Embryonic facial prominence (tissue), 1 donor: ENCODE results near the gene HMCN1.

Source experiments
- DNase-seq: peaks from one replicate; pipeline ENCODE4 v3.0.0-alpha.2; 2016; ENCODE audit errors: extremely low spot score

Gene HMCN1

DNA sequence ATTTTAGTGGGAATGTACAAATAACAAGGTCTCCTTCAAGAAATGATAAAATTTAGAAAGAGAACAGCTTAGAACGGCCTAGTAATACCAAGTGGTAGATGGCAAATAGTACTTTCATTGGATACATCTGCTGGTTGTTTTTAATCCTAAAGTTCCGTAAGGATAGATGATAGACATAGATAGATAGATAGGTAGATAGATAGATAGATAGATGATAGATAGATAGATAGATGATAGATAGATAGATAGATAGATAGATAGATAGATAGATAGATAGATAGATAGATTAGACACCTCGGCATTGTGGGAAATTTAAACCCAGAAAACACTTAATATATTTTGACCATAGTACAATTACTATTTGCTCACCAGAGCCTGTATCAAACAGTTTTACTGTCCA is 352.4 kb downstream of the HMCN1 start:
- DNase-seq: no peak

DNA sequence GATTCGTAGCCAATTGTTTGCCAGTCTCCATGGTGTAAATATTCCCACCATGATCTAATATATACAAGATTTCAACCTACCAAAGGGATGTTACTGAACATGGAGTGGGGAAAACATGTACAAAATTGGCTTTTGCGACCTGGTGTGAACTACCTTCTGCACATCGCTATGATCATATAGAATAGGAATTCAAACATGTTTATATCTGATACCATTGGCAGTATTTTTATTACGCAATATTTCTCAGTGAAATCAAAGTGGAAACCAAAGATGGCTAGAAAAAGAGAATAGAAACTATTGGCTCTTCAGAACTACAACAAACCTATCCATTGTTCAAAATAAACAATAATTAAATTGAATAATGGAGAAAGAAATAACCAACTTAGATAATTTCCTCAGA is 355.7 kb downstream of the HMCN1 start:
- DNase-seq: no peak

- DNase-seq: no peak
Measured at GRCh38 chr1:186091222-186091720, 357.1 kb downstream of the HMCN1 start.

- no peak for DNase-seq
Measured at GRCh38 chr1:186093437-186093836, 359.2 kb downstream of the HMCN1 start.

GRCh38 chr1:186094172-186094571 is 360.0 kb downstream of the HMCN1 start:
- no peak for DNase-seq

- DNase-seq: no peak
Measured at GRCh38 chr1:186099336-186100104, 365.3 kb downstream of the HMCN1 start.

DNA sequence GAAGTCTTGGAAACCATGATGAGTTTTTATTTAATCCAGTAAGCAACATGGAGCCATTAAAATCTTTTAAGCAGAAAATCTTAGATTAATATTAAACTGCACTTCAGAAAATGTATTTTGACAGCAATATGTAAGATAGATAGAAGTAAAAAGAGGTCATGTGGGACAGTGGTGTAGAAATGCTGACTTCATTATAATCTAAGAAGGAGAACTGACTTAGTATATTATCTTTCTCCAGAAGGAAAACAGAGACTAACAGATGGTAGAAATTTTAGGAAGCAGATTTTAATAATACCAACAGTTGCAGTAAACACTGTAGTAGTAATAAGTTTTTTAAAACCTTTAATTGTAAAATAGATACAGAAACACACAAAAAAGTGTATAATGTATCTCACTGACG is 367.9 kb downstream of the HMCN1 start:
- no peak for DNase-seq

DNA sequence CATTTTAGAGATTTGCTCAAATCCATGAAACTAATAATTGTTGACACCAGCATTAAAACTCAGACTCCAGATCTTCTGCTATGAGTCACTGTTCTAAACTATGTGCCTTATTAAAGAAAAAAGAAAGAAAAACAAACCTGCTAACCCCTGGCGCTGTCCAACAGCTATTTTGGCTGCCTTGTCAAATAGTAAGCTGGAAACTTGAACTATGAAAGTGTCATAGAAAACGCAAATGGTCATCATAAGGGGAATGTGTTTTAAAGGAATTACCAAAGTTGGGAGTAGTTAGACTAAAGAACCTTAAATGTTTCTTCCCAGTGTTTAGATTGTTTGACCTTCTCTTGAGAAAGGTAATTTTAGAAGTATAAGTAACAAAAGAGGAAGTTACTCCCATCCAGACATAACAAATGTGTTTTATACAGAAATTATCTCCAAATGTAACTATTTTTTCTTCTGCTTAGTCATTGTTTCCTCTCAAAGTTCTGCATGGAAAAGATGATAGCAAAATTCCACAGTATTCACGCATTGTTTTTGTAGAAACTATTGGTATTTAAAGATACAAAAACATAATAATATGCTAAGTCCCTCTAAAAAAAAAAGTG is 368.5 kb downstream of the HMCN1 start:
- no peak for DNase-seq

- no peak for DNase-seq
Measured at GRCh38 chr1:186104459-186104858, 370.3 kb downstream of the HMCN1 start.

DNA sequence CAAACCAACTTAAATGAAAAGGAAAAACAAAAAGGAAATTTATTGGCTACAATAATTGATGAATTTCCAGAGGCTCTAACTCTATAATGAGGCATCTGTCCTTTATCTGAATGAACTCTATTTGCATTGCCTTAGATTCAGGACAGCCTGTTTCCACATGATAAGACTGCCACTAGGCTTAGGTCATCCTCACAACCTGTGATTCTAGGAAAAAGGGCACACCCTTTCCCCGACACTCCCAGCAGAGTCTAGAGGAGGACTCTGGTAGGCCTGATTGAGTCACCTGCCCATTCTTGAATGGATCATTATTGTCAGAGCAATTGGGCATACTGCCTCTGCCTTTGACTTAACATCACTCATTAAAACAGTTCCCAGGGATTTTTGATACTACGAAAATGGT is 378.1 kb downstream of the HMCN1 start:
- no peak for DNase-seq

- DNase-seq: peak; percentile 21
Measured at GRCh38 chr1:186113461-186113860, 379.3 kb downstream of the HMCN1 start.

GRCh38 chr1:186118724-186119123 is 384.5 kb downstream of the HMCN1 start:
- DNase-seq: no peak

- DNase-seq: no peak
Measured at GRCh38 chr1:186122837-186123236, 388.6 kb downstream of the HMCN1 start.

DNA sequence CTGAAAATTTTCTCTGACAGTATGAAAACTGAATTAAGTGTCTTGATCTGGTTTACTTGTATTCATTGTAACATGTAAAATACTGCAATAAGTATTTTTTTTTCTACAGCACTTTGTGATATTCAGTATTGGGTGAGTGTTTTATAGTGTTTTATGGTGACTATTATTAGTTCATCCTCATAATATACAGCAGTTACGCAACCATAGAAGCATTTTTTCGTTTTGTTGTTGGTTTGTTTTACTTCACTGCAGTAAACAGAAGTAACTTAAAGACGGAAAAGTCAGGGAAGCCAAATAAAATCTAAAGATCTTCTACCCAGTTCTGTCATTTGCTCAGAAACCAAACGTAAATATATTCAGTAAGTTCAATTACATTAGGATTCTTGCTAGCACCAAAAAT is 390.8 kb downstream of the HMCN1 start:
- no peak for DNase-seq

- DNase-seq: no peak
Measured at GRCh38 chr1:186125511-186125910, 391.3 kb downstream of the HMCN1 start.

DNA sequence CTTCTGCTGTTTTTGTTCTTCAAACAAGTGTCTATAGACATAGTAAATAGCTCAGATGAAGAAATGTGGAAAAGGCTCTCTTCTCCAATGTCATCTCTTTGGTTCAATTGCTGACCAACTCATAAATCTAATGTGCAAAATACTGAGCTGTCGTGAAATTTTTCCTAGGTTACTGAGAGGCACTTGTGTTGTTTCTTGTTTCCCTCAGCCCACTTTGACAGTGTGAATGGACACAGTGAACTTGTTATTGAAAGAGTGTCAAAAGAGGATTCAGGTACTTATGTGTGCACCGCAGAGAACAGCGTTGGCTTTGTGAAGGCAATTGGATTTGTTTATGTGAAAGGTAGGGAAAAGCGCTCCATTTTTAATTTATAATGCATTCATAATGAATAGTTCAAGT is 395.6 kb downstream of the HMCN1 start:
- no peak for DNase-seq

- no peak for DNase-seq
Measured at GRCh38 chr1:186139115-186139514, 404.9 kb downstream of the HMCN1 start.

DNA sequence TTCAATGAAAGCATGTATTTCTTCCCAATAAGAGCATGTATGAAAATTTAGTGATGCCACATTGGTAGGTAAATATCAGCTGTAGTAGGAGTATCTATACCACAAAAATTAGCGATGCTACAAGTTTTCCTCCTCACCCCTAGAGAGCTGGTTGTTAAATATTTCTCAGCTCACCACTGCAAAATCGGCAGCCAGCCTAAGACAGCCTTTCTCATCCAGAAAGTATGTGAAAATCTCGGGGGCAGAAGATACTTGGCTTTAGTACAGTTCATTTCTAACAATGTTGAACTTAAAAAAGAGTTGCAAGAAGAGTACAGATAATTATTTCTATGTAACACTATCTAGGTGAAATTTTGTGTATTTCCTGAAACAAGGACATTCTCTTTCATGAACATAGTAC is 405.5 kb downstream of the HMCN1 start:
- no peak for DNase-seq

- no peak for DNase-seq
Measured at GRCh38 chr1:186142159-186142558, 408.0 kb downstream of the HMCN1 start.

- no peak for DNase-seq
Measured at GRCh38 chr1:186142916-186143315, 408.7 kb downstream of the HMCN1 start.

DNA sequence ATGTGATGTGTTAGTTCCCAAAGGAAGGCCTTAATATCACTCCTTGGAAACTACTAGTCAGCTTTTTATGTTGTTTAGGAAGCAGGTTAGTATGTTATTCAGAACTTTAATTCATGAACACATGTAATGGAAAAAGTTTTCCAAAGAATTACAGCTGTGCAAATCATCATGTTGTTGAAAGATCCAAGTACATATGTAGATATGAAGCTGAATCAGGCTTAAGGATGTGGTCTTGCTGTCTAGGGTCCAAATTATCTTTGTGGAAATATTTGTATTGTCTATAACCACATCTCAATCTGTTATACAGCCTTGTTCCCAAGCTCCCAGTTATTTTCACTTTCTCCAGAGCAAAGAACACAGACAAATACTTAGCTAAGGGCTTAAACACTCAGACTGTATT is 409.3 kb downstream of the HMCN1 start:
- no peak for DNase-seq

GRCh38 chr1:186144505-186144904 is 410.3 kb downstream of the HMCN1 start:
- DNase-seq: no peak

DNA sequence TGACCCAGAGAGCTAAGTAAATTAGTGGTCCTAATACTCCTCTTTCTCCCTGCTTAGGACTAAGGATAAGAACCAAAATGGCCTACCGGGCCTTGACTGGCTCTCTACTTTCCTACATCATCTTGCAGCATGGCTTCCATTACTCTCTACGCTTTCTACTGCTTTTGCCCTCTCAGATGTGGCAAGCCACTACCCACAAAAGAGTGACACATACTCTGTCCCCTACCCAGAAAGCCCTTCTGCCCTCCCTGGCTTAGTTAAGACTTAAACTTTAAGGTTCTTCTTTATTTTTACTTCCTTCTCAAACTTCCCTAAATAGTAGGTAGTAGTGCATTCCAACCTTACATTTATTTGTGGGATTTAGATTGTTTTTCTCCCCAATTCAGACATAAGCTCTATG is 412.8 kb downstream of the HMCN1 start:
- no peak for DNase-seq

DNA sequence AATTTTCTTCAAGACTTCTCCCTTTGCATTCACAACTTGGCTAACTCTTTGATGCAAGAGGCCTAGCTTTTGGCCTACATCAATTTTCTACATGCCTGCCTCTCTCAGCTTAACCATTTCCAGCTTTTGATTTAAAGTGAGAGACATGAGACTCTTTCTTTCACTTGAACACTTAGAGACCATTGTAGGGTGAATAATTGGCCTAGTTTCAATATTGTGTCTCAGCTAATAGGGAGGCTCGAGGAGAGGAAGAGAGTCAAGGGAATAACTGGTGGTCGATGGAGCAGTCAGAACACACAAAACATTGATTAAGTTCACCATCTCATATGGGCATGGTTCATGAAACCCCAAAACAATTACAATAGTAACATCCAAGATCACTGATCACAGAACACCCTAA is 415.4 kb downstream of the HMCN1 start:
- DNase-seq: no peak
